Activated CD8-positive, alpha-beta T cell treated with anti-CD3 and anti-CD28 coated beads for 36 hours (primary cell): ENCODE data around the gene VRK1. TPM values are rescaled to one million over a fixed set of nuclear protein-coding genes. Genes with fewer than 3 reads are reported as not detected.

Source experiments
- ATAC-seq: fragments of 200-7000 bp; cut with Tn5 transposase; one replicate; pipeline ENCODE4 v1.10.0; 2021; ENCODE audit warnings: mild to moderate bottlenecking, moderate library complexity
- CTCF ChIA-PET: fragments of 350-600 bp; sonication (Branson Sonifier 250); formaldehyde crosslinking; loops from one replicate; lab custom pipeline; 2021; ENCODE audit warnings: antibody characterized with exemption; lab: Charles Lee
- POLR2A ChIA-PET: fragments of 350-600 bp; sonication (Branson Sonifier 250); formaldehyde crosslinking; loops from one replicate; lab custom pipeline; 2021; ENCODE audit warnings: antibody characterized with exemption; lab: Charles Lee
- DNase-seq: peaks from one replicate; pipeline ENCODE4 v3.0.0-alpha.2; 2020
- H3K27ac Mint-ChIP-seq: one replicate; pipeline ENCODE4 v1.8.0; 2021; ENCODE audit warnings: mild to moderate bottlenecking, mixed read lengths
- H3K27me3 Mint-ChIP-seq: one replicate; pipeline ENCODE4 v1.8.0; 2021; ENCODE audit warnings: mixed read lengths
- H3K36me3 Mint-ChIP-seq: one replicate; pipeline ENCODE4 v1.8.0; 2021; ENCODE audit warnings: low read depth, mixed read lengths
- H3K4me1 Mint-ChIP-seq: one replicate; pipeline ENCODE4 v1.8.0; 2021; ENCODE audit warnings: low read depth, mixed read lengths
- H3K4me3 Mint-ChIP-seq: one replicate; pipeline ENCODE4 v1.8.0; 2021; ENCODE audit warnings: mild to moderate bottlenecking, moderate library complexity, mixed read lengths
- H3K9me3 Mint-ChIP-seq: one replicate; pipeline ENCODE4 v1.8.0; 2021; ENCODE audit warnings: mixed read lengths
- intact Hi-C: fragments of 100-400 bp; cut with micrococcal nuclease; formaldehyde crosslinking; loops from one replicate; pipeline ENCODE4 v1.10.0; 2022
- total RNA-seq, 2 experiments: library from RNA; stranded (reverse); gene quantifications; one replicate each; pipeline ENCODE4 v1.2.3, GENCODE V29; 2021
- TF ChIP-seq, protein P1 (sequence below): fragments of 200-600 bp; IDR thresholded peaks from one replicate; pipeline ENCODE4 v1.8.0; 2022; ENCODE audit warnings: antibody characterized with exemption, mild to moderate bottlenecking

The VRK1 gene, protein sequence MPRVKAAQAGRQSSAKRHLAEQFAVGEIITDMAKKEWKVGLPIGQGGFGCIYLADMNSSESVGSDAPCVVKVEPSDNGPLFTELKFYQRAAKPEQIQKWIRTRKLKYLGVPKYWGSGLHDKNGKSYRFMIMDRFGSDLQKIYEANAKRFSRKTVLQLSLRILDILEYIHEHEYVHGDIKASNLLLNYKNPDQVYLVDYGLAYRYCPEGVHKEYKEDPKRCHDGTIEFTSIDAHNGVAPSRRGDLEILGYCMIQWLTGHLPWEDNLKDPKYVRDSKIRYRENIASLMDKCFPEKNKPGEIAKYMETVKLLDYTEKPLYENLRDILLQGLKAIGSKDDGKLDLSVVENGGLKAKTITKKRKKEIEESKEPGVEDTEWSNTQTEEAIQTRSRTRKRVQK
- total RNA-seq, result 10 to 100 TPM; 80.8 to 82.4 TPM

DNA sequence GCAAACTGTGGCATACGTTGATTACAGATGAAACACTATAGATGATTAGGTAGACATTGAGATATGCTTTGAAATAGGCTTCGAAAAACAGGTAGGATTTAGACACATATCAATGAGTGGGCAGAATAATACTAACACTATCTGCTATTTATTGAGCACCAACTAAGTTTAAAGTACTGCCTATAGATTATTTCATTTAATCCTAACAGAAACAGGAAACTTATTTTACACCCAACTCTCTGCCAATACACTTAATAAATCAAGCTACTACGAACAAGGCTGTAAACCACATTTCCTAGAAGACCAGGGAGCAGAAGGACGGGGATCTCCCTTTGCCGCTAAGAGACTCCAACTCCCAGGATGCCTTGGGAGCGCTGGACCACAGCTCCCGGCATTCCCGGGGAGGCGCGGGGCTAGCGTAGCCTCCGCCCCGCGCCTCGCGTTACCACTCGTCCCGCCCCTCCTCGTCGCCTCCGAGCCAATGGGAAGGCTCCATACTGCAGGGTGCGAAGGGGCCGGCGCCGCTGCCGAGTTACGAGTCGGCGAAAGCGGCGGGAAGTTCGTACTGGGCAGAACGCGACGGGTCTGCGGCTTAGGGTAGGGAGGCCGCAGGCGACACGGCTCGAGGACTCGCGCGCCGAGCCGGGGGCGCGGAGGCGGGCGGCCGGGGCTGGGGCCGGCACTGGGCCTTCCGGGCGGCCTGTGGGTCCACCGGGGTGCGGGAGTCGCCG is at the start of gene VRK1:
VRK1 (plus strand) TSS at position 532 of the 731 bp plus-strand sequence. CDS start 36,090 bp downstream, outside the sequence.
- ATAC-seq, result peak; percentile 98
- Mint-ChIP-seq H3K4me3 (peak within 1 kb of the TSS; percentile 96), H3K27me3 (peaks cover 4% of the 10 kb centered on the region), H3K36me3 (peaks cover 5% of the 10 kb centered on the region), H3K9me3 (no peaks in the 10 kb centered on the region), H3K4me1 (peaks cover 34% of the 10 kb centered on the region), H3K27ac (peak within 1 kb of the TSS; percentile 94)
- peak; percentile 95 for DNase-seq
- ChIA-PET CTCF (interaction anchor here (0.9 to 1.3 kb wide), 3 partner anchors 10 to 56 kb away, joined by 3 to 6 read pairs (median 3); no protein-coding TSS in a partner anchor), POLR2A (interaction anchor here (1.1 to 2.0 kb wide), 6 partner anchors 11 to 56 kb away, joined by 3 to 8 read pairs (median 3); no protein-coding TSS in a partner anchor)
- TF ChIP-seq, protein P1, sequence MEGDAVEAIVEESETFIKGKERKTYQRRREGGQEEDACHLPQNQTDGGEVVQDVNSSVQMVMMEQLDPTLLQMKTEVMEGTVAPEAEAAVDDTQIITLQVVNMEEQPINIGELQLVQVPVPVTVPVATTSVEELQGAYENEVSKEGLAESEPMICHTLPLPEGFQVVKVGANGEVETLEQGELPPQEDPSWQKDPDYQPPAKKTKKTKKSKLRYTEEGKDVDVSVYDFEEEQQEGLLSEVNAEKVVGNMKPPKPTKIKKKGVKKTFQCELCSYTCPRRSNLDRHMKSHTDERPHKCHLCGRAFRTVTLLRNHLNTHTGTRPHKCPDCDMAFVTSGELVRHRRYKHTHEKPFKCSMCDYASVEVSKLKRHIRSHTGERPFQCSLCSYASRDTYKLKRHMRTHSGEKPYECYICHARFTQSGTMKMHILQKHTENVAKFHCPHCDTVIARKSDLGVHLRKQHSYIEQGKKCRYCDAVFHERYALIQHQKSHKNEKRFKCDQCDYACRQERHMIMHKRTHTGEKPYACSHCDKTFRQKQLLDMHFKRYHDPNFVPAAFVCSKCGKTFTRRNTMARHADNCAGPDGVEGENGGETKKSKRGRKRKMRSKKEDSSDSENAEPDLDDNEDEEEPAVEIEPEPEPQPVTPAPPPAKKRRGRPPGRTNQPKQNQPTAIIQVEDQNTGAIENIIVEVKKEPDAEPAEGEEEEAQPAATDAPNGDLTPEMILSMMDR, result no peak
- intact Hi-C loops, result no loop called here

DNA sequence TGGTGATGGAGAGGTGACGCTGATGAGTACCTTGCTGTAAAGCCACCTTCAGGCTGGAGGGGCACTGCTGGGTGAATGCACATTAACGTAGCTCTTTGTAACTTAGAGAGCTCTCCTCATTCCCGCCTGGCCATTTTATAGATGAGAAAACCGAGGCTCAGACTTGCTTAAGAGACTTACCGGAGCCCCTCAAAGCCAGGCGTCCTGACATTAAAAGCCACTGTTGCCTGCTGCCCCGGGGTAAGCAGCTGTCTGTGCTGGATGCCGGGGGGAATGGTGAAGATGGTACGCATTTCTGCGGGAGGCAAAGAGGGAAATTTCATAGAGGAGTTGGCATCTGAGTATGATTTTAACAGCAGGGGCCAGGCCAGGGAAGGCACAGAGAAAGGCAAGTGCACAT is 49.6 kb upstream of the VRK1 start:
- intact Hi-C loops, result no loop called here
- CTCF ChIA-PET, result no interaction called here

DNA sequence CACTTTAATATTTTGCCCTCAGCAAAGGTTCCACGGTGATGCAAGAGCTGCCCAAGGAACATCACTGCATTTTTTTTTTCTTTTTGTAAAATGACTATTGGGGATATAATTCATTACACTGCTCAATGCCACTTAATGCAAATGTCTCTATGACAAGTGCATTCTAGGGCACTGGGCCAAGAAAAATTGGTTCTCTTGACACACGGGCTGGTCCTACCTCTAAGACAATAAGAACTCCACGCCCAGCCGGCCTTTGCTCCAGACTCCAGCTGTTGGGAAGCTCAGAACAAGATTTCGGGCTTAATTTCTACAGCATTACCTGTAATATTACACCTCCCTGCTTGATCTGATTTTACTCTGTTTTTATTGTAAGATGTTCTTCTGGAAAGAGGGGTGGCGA is 48.8 kb upstream of the VRK1 start:
- no peaks in the 10 kb centered on the region for H3K4me1 Mint-ChIP-seq
- ATAC-seq, result no peak
- no peaks in the 10 kb centered on the region for H3K9me3 Mint-ChIP-seq
- POLR2A ChIA-PET, result no interaction called here
- no peak for DNase-seq
- H3K36me3 Mint-ChIP-seq, result no peaks in the 10 kb centered on the region
- TF ChIP-seq, protein P1, result no peak
- peaks cover 23% of the 10 kb centered on the region for H3K27me3 Mint-ChIP-seq
- CTCF ChIA-PET, result no interaction called here
- no peak overlapping the region for H3K4me3 Mint-ChIP-seq
- H3K27ac Mint-ChIP-seq, result no peak overlapping the region
- intact Hi-C loops, result no loop called here

More for the DNA sequence above, 49.6 kb upstream of the VRK1 start:
- H3K27ac Mint-ChIP-seq, result no peak overlapping the region
- ATAC-seq (no peak), DNase-seq (no peak)
- peaks cover 26% of the 10 kb centered on the region for H3K27me3 Mint-ChIP-seq
- H3K36me3 Mint-ChIP-seq, result no peaks in the 10 kb centered on the region
- H3K4me3 Mint-ChIP-seq, result no peak overlapping the region
- POLR2A ChIA-PET, result no interaction called here
- TF ChIP-seq, protein P1, result no peak
- no peaks in the 10 kb centered on the region for H3K4me1 Mint-ChIP-seq
- no peaks in the 10 kb centered on the region for H3K9me3 Mint-ChIP-seq

DNA sequence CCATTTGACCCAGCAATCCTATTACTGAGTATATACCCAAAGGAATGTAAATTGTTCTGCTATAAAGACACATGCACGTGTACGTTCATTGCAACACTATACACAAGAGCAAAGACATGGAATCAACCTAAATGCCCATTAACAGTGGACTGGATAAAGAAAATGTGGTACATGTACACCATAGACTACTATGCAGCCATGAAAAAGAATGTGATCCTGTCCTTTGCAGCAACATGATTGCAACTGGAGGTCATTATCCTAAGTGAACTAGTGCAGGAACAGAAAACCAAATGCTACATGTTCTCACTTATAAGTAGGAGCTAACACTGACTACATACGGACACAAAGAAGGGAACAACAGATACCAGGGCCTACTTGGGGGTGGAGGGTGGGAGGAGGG is 45.7 kb upstream of the VRK1 start:
- CTCF ChIA-PET, result interaction anchor here (1.1 kb wide), 1 partner anchor 12 kb away, joined by 3 read pairs; no protein-coding TSS in a partner anchor
- Mint-ChIP-seq H3K9me3 (no peaks in the 10 kb centered on the region), H3K27me3 (peaks cover 11% of the 10 kb centered on the region), H3K27ac (no peak overlapping the region), H3K36me3 (no peaks in the 10 kb centered on the region), H3K4me1 (no peaks in the 10 kb centered on the region), H3K4me3 (no peak overlapping the region)
- ATAC-seq (no peak), DNase-seq (no peak)
- TF ChIP-seq, protein P1, result no peak
- intact Hi-C loops, result no loop called here
- POLR2A ChIA-PET, result no interaction called here
